Colonic mucosa (tissue), 4 donors: ENCODE measurements around the gene MLLT3. TPM values are rescaled to one million over a fixed set of nuclear protein-coding genes. Genes with fewer than 3 reads are reported as not detected.

Experiments
- DNase-seq: peaks from one replicate; pipeline ENCODE4 v3.0.0-alpha.2; 2020
- H3K27ac ChIP-seq: fragments of 200-600 bp; one replicate; pipeline ENCODE4 v1.8.0; 2021
- H3K27me3 ChIP-seq: fragments of 200-600 bp; one replicate; pipeline ENCODE4 v1.8.0; 2021
- H3K36me3 ChIP-seq: fragments of 200-600 bp; one replicate; pipeline ENCODE4 v1.8.0; 2021
- H3K4me1 ChIP-seq: fragments of 200-600 bp; one replicate; pipeline ENCODE4 v1.8.0; 2021; ENCODE audit warnings: mild to moderate bottlenecking
- H3K4me3 ChIP-seq: fragments of 200-600 bp; one replicate; pipeline ENCODE4 v1.8.0; 2021
- H3K9ac ChIP-seq, 2 donors: one replicate each; pipeline ENCODE4 v1.7.0; 2013; ENCODE audit warnings: control low read depth in 2 of 2, low read depth in 2 of 2, low read length in 2 of 2
- H3K9me3 ChIP-seq: fragments of 200-600 bp; one replicate; pipeline ENCODE4 v1.8.0; 2021
- intact Hi-C: fragments of 100-400 bp; cut with DNase I; formaldehyde crosslinking; loops from one replicate; pipeline ENCODE4 v1.14.1; 2022
- total RNA-seq, 2 donors: library from RNA; stranded (reverse); fragmentation: NEBNext Ultra II Directional in 1 of 2; extraction: Animal tissue kit (Norgen Biotek cat#: 25700) in 1 of 2; gene quantifications; one replicate each; pipeline ENCODE4 v1.2.1, GENCODE V29; 2021
- TF ChIP-seq, protein P1 (sequence below): fragments of 200-600 bp; IDR thresholded peaks from one replicate; pipeline ENCODE4 v1.8.0; 2022; ENCODE audit warnings: antibody characterized with exemption, mild to moderate bottlenecking
- donor health status: healthy.
- donor health status: DM: no; HTN: no; CAD: no.
- donor health status: DM: no; HTN: no; CAD: no.

MLLT3 gene
- total RNA-seq, 2 donors from 2014 or later: 44.6 to 65.2 TPM

DNA sequence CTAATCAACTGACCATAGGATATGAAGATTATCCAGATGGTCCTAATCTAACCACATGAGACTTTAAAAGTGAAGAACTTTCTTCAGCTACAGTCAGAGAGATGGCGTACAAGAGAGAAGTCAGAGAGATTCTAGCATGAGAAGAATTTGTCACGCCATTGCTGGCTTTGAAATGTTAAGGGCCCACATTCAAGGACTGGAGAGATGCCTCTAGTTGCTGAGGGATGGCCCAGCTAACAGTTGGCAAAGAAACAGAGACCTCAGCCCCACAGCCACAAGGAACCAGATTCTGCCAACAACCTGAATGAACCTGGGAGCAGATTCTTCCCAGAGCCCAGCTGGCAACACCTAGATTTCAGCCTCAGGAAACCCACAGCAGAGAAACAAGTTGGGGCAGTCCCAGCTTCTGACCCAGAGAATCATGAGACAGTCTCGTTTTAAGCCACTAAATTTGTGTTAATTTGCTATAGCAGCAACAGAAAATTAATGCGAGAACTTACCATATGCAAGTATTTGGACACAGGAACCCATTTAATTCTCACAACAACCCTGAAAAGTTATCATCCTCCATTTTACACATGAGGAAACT is 132.0 kb downstream of the MLLT3 start:
- Histone ChIP-seq H3K27ac (no peak overlapping the region), H3K27me3 (no peaks in the 10 kb centered on the region), H3K9me3 (no peaks in the 10 kb centered on the region), H3K36me3 (no peaks in the 10 kb centered on the region), H3K4me3 (no peak overlapping the region), H3K9ac (no peak overlapping the region), H3K4me1 (no peaks in the 10 kb centered on the region)
- no peak for DNase-seq
- intact Hi-C loops: no loop called here
- TF ChIP-seq, protein P1, sequence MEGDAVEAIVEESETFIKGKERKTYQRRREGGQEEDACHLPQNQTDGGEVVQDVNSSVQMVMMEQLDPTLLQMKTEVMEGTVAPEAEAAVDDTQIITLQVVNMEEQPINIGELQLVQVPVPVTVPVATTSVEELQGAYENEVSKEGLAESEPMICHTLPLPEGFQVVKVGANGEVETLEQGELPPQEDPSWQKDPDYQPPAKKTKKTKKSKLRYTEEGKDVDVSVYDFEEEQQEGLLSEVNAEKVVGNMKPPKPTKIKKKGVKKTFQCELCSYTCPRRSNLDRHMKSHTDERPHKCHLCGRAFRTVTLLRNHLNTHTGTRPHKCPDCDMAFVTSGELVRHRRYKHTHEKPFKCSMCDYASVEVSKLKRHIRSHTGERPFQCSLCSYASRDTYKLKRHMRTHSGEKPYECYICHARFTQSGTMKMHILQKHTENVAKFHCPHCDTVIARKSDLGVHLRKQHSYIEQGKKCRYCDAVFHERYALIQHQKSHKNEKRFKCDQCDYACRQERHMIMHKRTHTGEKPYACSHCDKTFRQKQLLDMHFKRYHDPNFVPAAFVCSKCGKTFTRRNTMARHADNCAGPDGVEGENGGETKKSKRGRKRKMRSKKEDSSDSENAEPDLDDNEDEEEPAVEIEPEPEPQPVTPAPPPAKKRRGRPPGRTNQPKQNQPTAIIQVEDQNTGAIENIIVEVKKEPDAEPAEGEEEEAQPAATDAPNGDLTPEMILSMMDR: no peak

GRCh38 chr9:20488691-20489090 is 133.6 kb downstream of the MLLT3 start:
- no peaks in the 10 kb centered on the region for H3K4me1 ChIP-seq
- H3K4me3 ChIP-seq: no peak overlapping the region
- no peaks in the 10 kb centered on the region for H3K27me3 ChIP-seq
- H3K36me3 ChIP-seq: no peaks in the 10 kb centered on the region
- H3K27ac ChIP-seq: no peak overlapping the region
- TF ChIP-seq, protein P1: no peak
- H3K9ac ChIP-seq: no peak overlapping the region
- no peaks in the 10 kb centered on the region for H3K9me3 ChIP-seq
- intact Hi-C loops: no loop called here
- DNase-seq: no peak

DNA sequence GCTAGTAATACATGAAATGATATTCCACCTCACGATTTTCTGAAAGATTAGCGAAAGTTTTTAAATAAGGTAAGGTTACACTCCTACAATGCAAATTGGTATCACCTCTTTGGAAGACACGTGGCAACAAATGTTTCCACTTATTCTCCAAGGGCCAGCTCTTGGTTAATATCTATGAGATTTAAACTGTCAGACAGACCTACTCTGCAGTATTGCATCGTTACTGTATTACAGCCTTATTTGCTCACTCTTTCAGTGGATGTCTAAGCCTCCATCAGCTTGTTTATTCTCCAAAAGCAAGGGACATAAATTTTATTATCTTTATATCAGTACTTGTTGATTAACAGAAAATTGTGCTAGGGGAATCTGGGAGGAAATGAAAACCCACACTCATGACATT is 135.7 kb downstream of the MLLT3 start:
- H3K36me3 ChIP-seq: no peaks in the 10 kb centered on the region
- H3K9ac ChIP-seq: no peak overlapping the region
- H3K9me3 ChIP-seq: no peaks in the 10 kb centered on the region
- TF ChIP-seq, protein P1: no peak
- no peak overlapping the region for H3K4me3 ChIP-seq
- no peaks in the 10 kb centered on the region for H3K27me3 ChIP-seq
- no peaks in the 10 kb centered on the region for H3K4me1 ChIP-seq
- DNase-seq: no peak
- H3K27ac ChIP-seq: no peak overlapping the region
- intact Hi-C loops: no loop called here

DNA sequence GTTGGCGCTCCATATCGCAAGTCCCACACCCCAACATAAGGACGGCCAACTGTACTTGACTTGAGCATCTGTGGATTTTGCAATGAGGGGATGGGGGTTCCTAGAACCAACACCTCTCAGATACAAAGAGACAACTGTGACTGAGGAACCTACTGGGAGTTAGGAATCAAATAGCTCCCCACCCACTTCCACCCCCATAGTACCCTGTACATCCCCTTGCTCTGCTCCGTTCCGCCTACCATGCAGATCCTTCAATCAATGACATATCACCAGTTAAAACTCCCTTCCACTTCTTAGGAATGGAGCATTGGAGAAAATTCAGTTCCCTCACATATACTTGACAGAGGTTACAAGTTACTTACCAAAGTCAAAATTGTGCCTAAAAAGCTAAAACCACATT is 140.9 kb downstream of the MLLT3 start:
- intact Hi-C loops: no loop called here
- TF ChIP-seq, protein P1: no peak
- H3K4me3 ChIP-seq: no peak overlapping the region

GRCh38 chr9:20480249-20480648 is 142.1 kb downstream of the MLLT3 start:
- Histone ChIP-seq H3K27me3 (no peaks in the 10 kb centered on the region), H3K36me3 (no peaks in the 10 kb centered on the region), H3K9me3 (no peaks in the 10 kb centered on the region), H3K4me1 (no peaks in the 10 kb centered on the region), H3K4me3 (no peak overlapping the region), H3K9ac (no peak overlapping the region), H3K27ac (no peak overlapping the region)
- TF ChIP-seq, protein P1: no peak
- no peak for DNase-seq
- intact Hi-C loops: no loop called here

More for the DNA sequence above, 140.9 kb downstream of the MLLT3 start:
- Histone ChIP-seq H3K4me1 (no peaks in the 10 kb centered on the region), H3K27ac (no peak overlapping the region), H3K27me3 (no peaks in the 10 kb centered on the region), H3K9me3 (no peaks in the 10 kb centered on the region), H3K36me3 (no peaks in the 10 kb centered on the region), H3K9ac (no peak overlapping the region)
- DNase-seq: no peak
